Breast epithelium (tissue), 3 donors: ENCODE measurements around the gene MESP2.

Experiments
- POLR2A ChIP-seq: fragments of 450-650 bp; IDR thresholded peaks from one replicate; pipeline ENCODE4 v1.6.1; 2016; ENCODE audit warnings: antibody characterized with exemption, mild to moderate bottlenecking, moderate library complexity
- POLR2AphosphoS5 ChIP-seq, 3 donors: sonication (generic); formaldehyde crosslinking; IDR thresholded peaks; one replicate each; pipeline ENCODE4 v1.6.1; 2017; ENCODE audit warnings: antibody characterized with exemption in 3 of 3
- TF ChIP-seq, protein P1 (sequence below), 3 donors: fragments of 450-650 bp; IDR thresholded peaks; one replicate each; pipeline ENCODE4 v1.5.1; 2016 to 2017; ENCODE audit warnings: antibody characterized with exemption in 3 of 3, mild to moderate bottlenecking in 3 of 3, moderate library complexity in 3 of 3

DNA sequence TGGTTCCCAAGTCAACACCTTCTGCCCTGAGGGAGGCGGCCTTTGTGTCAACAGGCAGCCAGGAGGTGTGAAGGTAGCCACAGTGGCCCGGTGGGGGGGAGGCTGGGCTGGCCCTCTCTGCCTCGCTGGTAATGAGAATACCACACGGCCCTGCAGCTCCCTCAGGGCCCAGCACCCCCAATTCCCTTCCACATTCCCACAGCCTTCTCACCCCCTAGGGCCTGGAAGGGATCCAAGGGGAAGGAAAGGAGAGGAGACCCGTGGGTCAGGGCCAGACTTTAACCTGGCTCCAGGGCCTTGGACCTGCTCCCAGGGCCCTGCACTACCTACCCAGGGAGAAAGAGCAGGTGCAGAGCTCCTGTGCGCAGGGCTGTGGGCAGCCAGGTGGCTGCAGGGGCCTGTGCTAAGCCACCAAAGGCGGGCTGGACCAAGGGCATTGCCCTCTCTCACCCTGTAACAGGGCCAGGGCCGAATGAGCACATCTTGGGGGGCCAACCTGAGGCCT, 8.7 kb upstream of the MESP2 start:
- TF ChIP-seq, protein P1, sequence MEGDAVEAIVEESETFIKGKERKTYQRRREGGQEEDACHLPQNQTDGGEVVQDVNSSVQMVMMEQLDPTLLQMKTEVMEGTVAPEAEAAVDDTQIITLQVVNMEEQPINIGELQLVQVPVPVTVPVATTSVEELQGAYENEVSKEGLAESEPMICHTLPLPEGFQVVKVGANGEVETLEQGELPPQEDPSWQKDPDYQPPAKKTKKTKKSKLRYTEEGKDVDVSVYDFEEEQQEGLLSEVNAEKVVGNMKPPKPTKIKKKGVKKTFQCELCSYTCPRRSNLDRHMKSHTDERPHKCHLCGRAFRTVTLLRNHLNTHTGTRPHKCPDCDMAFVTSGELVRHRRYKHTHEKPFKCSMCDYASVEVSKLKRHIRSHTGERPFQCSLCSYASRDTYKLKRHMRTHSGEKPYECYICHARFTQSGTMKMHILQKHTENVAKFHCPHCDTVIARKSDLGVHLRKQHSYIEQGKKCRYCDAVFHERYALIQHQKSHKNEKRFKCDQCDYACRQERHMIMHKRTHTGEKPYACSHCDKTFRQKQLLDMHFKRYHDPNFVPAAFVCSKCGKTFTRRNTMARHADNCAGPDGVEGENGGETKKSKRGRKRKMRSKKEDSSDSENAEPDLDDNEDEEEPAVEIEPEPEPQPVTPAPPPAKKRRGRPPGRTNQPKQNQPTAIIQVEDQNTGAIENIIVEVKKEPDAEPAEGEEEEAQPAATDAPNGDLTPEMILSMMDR (IDR thresholded peaks at IDR 0.05): no peak
- TF ChIP-seq POLR2AphosphoS5 (IDR thresholded peaks at IDR 0.05) (no peak), POLR2A (no peak)
